ENCODE data around the gene PCID2.

Gene PCID2

DNA sequence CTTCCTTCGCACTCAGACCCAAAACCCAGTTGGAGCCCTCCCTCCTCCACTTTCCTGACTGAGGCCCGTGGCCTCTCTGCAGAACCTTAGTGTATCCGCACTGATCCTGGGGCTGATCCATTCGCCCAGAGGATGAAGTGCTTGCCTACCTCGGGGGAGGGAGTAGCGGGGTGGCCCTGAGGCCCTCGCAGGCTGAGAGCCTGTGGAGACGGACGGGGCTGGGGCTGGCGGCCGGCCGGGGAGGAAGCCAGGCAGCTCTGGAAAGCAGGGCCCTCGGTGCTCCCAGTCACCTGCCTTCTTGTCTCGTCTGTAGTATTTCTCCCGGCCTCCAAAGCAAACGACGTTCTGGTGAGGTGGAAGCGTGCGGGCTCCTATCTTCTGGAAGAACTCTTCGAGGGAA is 48.8 kb downstream of the PCID2 start:
- H3K4me3 Mint-ChIP-seq: no peak overlapping the region
- TF ChIP-seq, protein P1, sequence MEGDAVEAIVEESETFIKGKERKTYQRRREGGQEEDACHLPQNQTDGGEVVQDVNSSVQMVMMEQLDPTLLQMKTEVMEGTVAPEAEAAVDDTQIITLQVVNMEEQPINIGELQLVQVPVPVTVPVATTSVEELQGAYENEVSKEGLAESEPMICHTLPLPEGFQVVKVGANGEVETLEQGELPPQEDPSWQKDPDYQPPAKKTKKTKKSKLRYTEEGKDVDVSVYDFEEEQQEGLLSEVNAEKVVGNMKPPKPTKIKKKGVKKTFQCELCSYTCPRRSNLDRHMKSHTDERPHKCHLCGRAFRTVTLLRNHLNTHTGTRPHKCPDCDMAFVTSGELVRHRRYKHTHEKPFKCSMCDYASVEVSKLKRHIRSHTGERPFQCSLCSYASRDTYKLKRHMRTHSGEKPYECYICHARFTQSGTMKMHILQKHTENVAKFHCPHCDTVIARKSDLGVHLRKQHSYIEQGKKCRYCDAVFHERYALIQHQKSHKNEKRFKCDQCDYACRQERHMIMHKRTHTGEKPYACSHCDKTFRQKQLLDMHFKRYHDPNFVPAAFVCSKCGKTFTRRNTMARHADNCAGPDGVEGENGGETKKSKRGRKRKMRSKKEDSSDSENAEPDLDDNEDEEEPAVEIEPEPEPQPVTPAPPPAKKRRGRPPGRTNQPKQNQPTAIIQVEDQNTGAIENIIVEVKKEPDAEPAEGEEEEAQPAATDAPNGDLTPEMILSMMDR (IDR thresholded peaks at IDR 0.05; ENCODE audit: unreplicated experiment in 3 of 3): no peak
- H3K9me3 Mint-ChIP-seq: no peaks in the 10 kb centered on the region
- H3K27ac Mint-ChIP-seq: no peak overlapping the region
- peaks cover 11% of the 10 kb centered on the region for H3K4me1 Mint-ChIP-seq
- no peaks in the 10 kb centered on the region for H3K36me3 Mint-ChIP-seq (ENCODE audit: low read depth)
- peaks cover 31% of the 10 kb centered on the region for H3K27me3 Mint-ChIP-seq (ENCODE audit: low read depth)

DNA sequence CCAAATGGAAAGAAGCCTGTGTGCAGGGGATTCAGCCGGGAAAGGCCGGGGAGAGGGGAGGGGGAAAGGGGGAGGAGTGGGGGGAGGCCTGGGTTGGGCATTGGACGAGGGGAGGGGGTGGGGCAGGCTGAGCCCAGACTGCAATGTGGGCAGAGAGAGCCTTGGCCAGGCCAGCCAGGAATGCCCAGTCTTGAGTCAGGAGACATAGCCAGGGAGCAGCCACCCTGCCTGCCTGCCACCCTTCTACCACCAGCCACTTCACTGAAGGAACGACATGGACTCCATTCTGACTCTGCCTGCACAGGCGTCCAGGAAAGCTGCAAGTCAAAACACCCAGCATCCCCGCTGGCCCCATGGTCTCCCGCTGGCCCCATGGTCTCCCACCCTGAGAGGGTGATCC is 49.5 kb downstream of the PCID2 start:
- H3K36me3 Mint-ChIP-seq (ENCODE audit: low read depth): no peaks in the 10 kb centered on the region
- peaks cover 28% of the 10 kb centered on the region for H3K27me3 Mint-ChIP-seq (ENCODE audit: low read depth)
- TF ChIP-seq, protein P1 (IDR thresholded peaks at IDR 0.05; ENCODE audit: unreplicated experiment in 3 of 3): no peak
- no peaks in the 10 kb centered on the region for H3K9me3 Mint-ChIP-seq
- peak overlapping the region in 1 of 3 experiments; percentile 56 for H3K27ac Mint-ChIP-seq
- H3K4me3 Mint-ChIP-seq: no peak overlapping the region
- peaks cover 13% of the 10 kb centered on the region for H3K4me1 Mint-ChIP-seq

DNA sequence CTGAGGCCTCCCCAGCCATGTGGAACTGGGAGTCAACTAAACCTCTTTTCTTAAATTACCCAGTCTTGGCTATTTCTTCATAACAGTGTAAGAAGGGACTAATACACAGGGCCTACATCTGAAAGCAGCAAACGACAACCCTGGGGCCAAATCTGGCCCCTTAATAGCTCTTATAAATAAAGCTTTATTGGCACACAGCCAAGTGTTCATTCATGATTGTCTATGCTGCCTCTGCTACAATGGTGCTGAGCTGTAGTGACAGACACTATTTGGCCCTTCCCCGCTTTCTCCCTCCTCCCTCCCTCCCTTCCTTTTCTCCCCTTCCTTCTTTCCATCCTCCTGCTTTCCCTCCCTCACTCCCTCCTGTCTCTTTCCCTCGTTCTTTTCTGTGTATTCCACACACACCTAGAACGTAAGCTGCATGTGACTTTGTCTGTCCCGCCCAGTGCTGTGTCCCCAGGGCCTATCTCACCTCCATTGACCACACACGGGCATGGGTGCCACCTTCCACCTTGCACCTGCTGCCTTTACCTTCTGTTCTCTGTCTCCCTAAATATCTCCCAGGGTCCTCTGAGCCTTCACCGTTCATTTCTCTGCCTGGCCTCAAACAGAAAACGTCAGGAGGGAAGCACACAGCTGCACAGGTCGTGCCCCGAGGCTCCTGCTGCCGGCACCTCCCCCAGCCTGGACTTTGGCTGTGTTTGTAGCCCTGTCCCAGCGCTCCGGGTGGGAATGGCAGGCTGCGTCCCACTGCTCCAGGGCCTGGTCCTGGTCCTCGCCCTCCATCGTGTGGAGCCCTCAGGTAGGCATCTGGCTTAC is 50.3 kb downstream of the PCID2 start, which contains the start of gene PROZ:
Gene PROZ, plus strand, starts transcription at position 720 of the 819 bp plus-strand sequence. Its CDS starts 13 bp downstream, at position 733.
- Mint-ChIP-seq H3K36me3 (ENCODE audit: low read depth) (no peaks in the 10 kb centered on the region), H3K4me3 (peak within 1 kb of the TSS in 1 of 3 experiments; percentile 23), H3K9me3 (no peaks in the 10 kb centered on the region), H3K27ac (peak within 1 kb of the TSS in 1 of 3 experiments; percentile 56), H3K4me1 (peaks cover 7% of the 10 kb centered on the region), H3K27me3 (ENCODE audit: low read depth) (peaks cover 24% of the 10 kb centered on the region)
- TF ChIP-seq, protein P1 (IDR thresholded peaks at IDR 0.05; ENCODE audit: unreplicated experiment in 3 of 3): no peak

DNA sequence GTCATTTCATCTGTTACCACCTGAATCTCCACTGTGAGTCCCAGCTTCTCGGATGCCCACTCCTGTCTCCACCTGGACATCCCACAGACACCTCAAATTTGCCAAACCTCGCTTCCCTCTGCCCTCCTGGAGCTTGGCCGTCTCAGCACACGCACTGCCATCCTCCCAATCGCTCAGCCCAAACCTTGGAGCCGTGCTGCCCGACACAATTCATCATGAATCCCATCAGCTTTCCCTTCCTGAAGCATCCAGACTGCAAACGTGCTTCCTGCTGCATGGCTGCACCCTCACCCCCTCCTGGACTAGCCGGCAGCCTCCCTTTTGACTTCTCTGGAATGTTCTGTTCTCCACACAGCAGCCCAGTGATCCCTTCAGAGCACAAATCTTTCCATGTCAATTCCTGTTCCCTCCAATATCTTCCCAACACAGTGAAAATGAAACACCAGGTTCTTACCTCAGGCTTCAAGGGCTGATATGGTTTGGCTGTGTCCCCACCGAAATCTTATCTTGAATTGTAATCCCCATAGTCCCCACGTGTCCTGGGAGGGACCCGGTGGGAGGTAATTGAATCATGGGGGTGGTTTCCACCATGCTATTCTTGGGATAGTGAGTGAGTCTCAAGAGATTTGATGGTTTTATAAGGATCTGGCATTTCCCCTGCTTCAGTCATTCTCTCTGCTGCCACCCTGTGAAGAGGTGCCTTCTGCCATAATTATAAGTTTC is 51.1 kb downstream of the PCID2 start:
- Mint-ChIP-seq H3K4me1 (peaks cover 12% of the 10 kb centered on the region), H3K9me3 (no peaks in the 10 kb centered on the region), H3K27me3 (ENCODE audit: low read depth) (peaks cover 28% of the 10 kb centered on the region), H3K27ac (no peak overlapping the region), H3K36me3 (ENCODE audit: low read depth) (no peaks in the 10 kb centered on the region), H3K4me3 (no peak overlapping the region)
- TF ChIP-seq, protein P1 (IDR thresholded peaks at IDR 0.05; ENCODE audit: unreplicated experiment in 3 of 3): no peak

DNA sequence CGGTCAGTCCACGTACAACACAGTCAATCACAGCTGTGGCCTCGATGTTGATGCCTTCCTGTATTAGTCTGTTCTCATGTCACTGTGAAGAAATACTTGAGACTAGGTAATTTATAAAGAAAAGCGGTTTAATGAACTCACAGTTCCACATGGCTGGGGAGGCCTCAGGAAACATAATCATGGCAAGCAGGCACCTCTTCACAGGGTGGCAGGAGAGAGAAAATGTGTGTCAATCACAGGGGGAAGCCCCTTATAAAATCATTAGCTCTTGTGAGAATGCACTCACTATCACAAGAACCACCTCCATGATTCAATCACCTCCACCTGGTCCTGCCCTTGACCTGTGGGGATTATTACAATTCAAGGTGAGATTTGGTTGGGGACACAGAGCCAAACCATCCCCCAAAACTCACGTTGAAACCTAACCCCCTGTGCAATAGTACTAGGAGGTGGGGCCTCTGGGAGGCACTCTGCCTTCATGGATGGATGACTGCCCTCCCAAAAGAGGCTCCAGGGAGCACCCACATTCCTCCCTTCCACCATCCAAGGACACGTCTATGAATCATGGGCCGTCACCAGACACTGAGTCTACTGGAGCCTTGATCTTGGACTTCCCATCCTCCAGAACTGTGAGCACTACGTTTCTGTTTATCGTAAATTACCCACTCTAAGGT is 52.4 kb downstream of the PCID2 start:
- H3K27me3 Mint-ChIP-seq (ENCODE audit: low read depth): peaks cover 28% of the 10 kb centered on the region
- no peak overlapping the region for H3K4me3 Mint-ChIP-seq
- H3K9me3 Mint-ChIP-seq: no peaks in the 10 kb centered on the region
- TF ChIP-seq, protein P1 (IDR thresholded peaks at IDR 0.05; ENCODE audit: unreplicated experiment in 3 of 3): no peak
- H3K36me3 Mint-ChIP-seq (ENCODE audit: low read depth): no peaks in the 10 kb centered on the region
- H3K27ac Mint-ChIP-seq: no peak overlapping the region
- peaks cover 18% of the 10 kb centered on the region for H3K4me1 Mint-ChIP-seq

All from nephron (organoid).